H1 (cell line): ENCODE results near the gene NSG2.
"Not testable (repeated sequence)": the region's sequence is repeated elsewhere in the genome, so short reads cannot be mapped to it uniquely, and the experiment has no call there.

ENCODE experiments used
- ASH2L ChIP-seq: fragments of 200-600, 300-600 bp; sonication (generic); IDR thresholded peaks from one replicate; pipeline ENCODE4 v1.7.1; 2017; ENCODE audit warnings: low read length
- BRCA1 ChIP-seq: IDR thresholded peaks from 2 replicates; pipeline ENCODE4 v1.6.1; 2012; ENCODE audit warnings: low read depth, low read length, improper control_type of control experiment
- CBX5 ChIP-seq: fragments of 300-800, 300-1000 bp; sonication (generic); IDR thresholded peaks from 2 replicates; pipeline ENCODE4 v1.7.1; 2016; ENCODE audit warnings: antibody characterized with exemption, low read length, low read depth
- POLR2A ChIP-seq, 2 experiments: IDR thresholded peaks; 1 replicate in 1 of 2; 2 replicates in 1 of 2; pipeline ENCODE4 v1.6.1; 2011; ENCODE audit warnings: low read depth in 2 of 2, low read length in 2 of 2, mild to moderate bottlenecking in 2 of 2; ENCODE audit errors: control extremely low read depth in 1 of 2

- TF ChIP-seq BRCA1; POLR2A (IDR thresholded peaks at IDR 0.05; ENCODE audit: control extremely low read depth in 1 of 2, low read depth in 2 of 2, low read length in 2 of 2); CBX5; ASH2L: not testable (repeated sequence)
Observed at GRCh38 chr5:174147012-174147411, 101.5 kb downstream of the NSG2 start.
